Measurements from ENCODE around the gene TACC3.

TACC3 gene

DNA sequence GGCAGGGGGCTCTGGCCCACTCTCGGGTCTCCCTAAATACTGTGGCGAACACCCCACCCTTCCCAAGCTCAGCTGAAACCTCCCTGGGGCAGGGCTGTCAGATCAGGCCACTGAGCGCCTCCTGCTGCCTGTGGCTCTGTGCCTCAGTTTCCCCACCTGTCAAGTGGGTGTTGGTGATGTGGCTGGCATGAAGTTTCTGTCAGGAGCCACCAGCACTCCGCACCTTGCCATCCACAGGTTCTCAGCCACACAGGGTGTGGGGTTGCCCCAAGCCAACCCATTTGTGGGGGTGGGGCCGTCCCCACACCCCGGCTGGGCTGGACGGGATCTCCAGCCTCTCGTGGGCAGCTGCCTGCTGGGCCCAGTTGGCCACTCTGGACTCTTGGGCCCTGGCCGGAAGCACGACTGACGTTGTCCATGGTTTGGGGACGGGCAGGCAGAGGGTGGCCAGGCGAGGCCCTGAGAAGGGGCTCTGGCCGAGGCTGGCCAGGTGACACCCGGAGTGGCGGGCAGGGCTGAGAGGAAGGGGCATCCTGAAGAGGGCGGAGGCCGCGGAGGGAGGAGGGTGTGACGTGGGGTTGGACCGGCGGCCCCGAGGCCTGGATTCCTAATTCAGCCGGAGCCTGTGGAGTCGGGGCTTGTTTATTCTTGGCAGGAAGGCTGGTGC, 66.2 kb downstream of the TACC3 start:
- H3K36me3 ChIP-seq (ENCODE audit: control insufficient read depth, low read length) = no peaks in the 10 kb centered on the region
- TF ChIP-seq EZH2phosphoT487 (IDR thresholded peaks at IDR 0.05; ENCODE audit: borderline replicate concordance, low read length) = no peak
- H3K79me2 ChIP-seq (ENCODE audit: control insufficient read depth, low read length) = no peaks in the 10 kb centered on the region
- H3K4me3 ChIP-seq (ENCODE audit: low read length) = no peak overlapping the region
- H3F3A ChIP-seq (ENCODE audit: control insufficient read depth, insufficient read depth) = no peaks in the 10 kb centered on the region
- no peaks in the 10 kb centered on the region; the same call in 1 of the 2 replicates for H3K4me1 ChIP-seq (ENCODE audit: control insufficient read depth, low read length)
- no peak overlapping the region for H3K27ac ChIP-seq (ENCODE audit: low read depth, low read length)
- no peak overlapping the region for H3K4me2 ChIP-seq (ENCODE audit: low read length)
- peaks cover 10% of the 10 kb centered on the region for H3K27me3 ChIP-seq (ENCODE audit: control insufficient read depth, low read length)
- H3K9me3 ChIP-seq (ENCODE audit: control insufficient read depth, insufficient read depth, low read length) = no peaks in the 10 kb centered on the region
- H3K9me2 ChIP-seq (replicated peaks; ENCODE audit: control insufficient read depth, low read length) = no peaks in the 10 kb centered on the region
- no peaks in the 10 kb centered on the region; the same call in 1 of the 2 replicates for H4K20me1 ChIP-seq (ENCODE audit: control insufficient read depth, insufficient read depth, low read depth, low read length)

GRCh38 chr4:1788254-1788973, 67.1 kb downstream of the TACC3 start:
- no peak overlapping the region for H3K27ac ChIP-seq (ENCODE audit: low read depth, low read length)
- no peaks in the 10 kb centered on the region for H3K9me2 ChIP-seq (replicated peaks; ENCODE audit: control insufficient read depth, low read length)
- H3K27me3 ChIP-seq (ENCODE audit: control insufficient read depth, low read length) = peaks cover 13% of the 10 kb centered on the region
- no peak for TF ChIP-seq CTCF (IDR thresholded peaks at IDR 0.05; ENCODE audit: low read depth, low read length, poor library complexity, severe bottlenecking)
- no peaks in the 10 kb centered on the region; the same call in 1 of the 2 replicates for H4K20me1 ChIP-seq (ENCODE audit: control insufficient read depth, insufficient read depth, low read depth, low read length)
- no peaks in the 10 kb centered on the region for H3K79me2 ChIP-seq (ENCODE audit: control insufficient read depth, low read length)
- H3K4me2 ChIP-seq (ENCODE audit: low read length) = no peak overlapping the region
- H3K36me3 ChIP-seq (ENCODE audit: control insufficient read depth, low read length) = no peaks in the 10 kb centered on the region
- no peaks in the 10 kb centered on the region for H3F3A ChIP-seq (ENCODE audit: control insufficient read depth, insufficient read depth)
- H3K9me3 ChIP-seq (ENCODE audit: control insufficient read depth, insufficient read depth, low read length) = no peaks in the 10 kb centered on the region
- H3K4me3 ChIP-seq (ENCODE audit: low read length) = no peak overlapping the region
- no peaks in the 10 kb centered on the region; the same call in 1 of the 2 replicates for H3K4me1 ChIP-seq (ENCODE audit: control insufficient read depth, low read length)

- no peak for TF ChIP-seq CTCF (IDR thresholded peaks at IDR 0.05; ENCODE audit: low read depth, low read length, poor library complexity, severe bottlenecking)
- TF ChIP-seq EZH2phosphoT487 (IDR thresholded peaks at IDR 0.05; ENCODE audit: borderline replicate concordance, low read length) = no peak
- no peak overlapping the region for H3K27ac ChIP-seq (ENCODE audit: low read depth, low read length)
- no peak overlapping the region for H3K4me2 ChIP-seq (ENCODE audit: low read length)
- peaks cover 20% of the 10 kb centered on the region for H3K27me3 ChIP-seq (ENCODE audit: control insufficient read depth, low read length)
- no peak overlapping the region for H3K4me3 ChIP-seq (ENCODE audit: low read length)
- no peaks in the 10 kb centered on the region for H3K36me3 ChIP-seq (ENCODE audit: control insufficient read depth, low read length)
- H4K20me1 ChIP-seq (ENCODE audit: control insufficient read depth, insufficient read depth, low read depth, low read length) = no peaks in the 10 kb centered on the region; the same call in 1 of the 2 replicates
- no peaks in the 10 kb centered on the region for H3K79me2 ChIP-seq (ENCODE audit: control insufficient read depth, low read length)
- H3K9me3 ChIP-seq (ENCODE audit: control insufficient read depth, insufficient read depth, low read length) = no peaks in the 10 kb centered on the region
- no peaks in the 10 kb centered on the region for H3F3A ChIP-seq (ENCODE audit: control insufficient read depth, insufficient read depth)
- no peaks in the 10 kb centered on the region for H3K9me2 ChIP-seq (replicated peaks; ENCODE audit: control insufficient read depth, low read length)
- no peaks in the 10 kb centered on the region for H3K4me1 ChIP-seq (ENCODE audit: control insufficient read depth, low read length)
Measured at GRCh38 chr4:1789552-1789951, 68.2 kb downstream of the TACC3 start.

DNA sequence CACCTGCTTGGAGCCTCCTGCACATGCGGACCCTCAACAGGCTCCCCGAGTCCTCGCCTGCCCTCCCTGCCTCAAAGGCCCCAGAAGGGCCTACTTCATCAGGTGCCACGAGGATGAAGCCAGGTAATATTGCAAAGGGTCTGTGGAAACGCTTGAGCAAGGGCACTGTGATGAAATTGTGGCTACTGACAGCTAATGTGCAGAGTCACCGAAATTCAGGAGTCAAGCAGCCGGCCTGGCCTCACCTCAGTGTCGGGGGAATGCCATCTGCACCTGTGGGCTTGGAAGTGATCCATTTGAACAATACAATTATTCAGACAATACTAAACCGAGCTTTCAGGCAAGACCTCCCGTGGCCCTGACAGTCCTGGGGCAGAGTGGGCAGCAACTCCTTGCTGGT, 68.7 kb downstream of the TACC3 start:
- Histone ChIP-seq H3K36me3 (ENCODE audit: control insufficient read depth, low read length) (no peaks in the 10 kb centered on the region), H4K20me1 (ENCODE audit: control insufficient read depth, insufficient read depth, low read depth, low read length) (no peaks in the 10 kb centered on the region; the same call in 1 of the 2 replicates), H3K9me3 (ENCODE audit: control insufficient read depth, insufficient read depth, low read length) (no peaks in the 10 kb centered on the region), H3K27ac (ENCODE audit: low read depth, low read length) (no peak overlapping the region), H3K79me2 (ENCODE audit: control insufficient read depth, low read length) (no peaks in the 10 kb centered on the region), H3K4me3 (ENCODE audit: low read length) (no peak overlapping the region), H3K4me1 (ENCODE audit: control insufficient read depth, low read length) (no peaks in the 10 kb centered on the region), H3K4me2 (ENCODE audit: low read length) (no peak overlapping the region), H3F3A (ENCODE audit: control insufficient read depth, insufficient read depth) (no peaks in the 10 kb centered on the region), H3K27me3 (ENCODE audit: control insufficient read depth, low read length) (peaks cover 23% of the 10 kb centered on the region), H3K9me2 (replicated peaks; ENCODE audit: control insufficient read depth, low read length) (no peaks in the 10 kb centered on the region)
- no peak for TF ChIP-seq EZH2phosphoT487 (IDR thresholded peaks at IDR 0.05; ENCODE audit: borderline replicate concordance, low read length)
- no peak for TF ChIP-seq CTCF (IDR thresholded peaks at IDR 0.05; ENCODE audit: low read depth, low read length, poor library complexity, severe bottlenecking)
